IMR-90 (cell line): ENCODE measurements around the gene COLEC12. TPM values are rescaled to one million over a fixed set of nuclear protein-coding genes. Genes with fewer than 3 reads are reported as not detected.
A peak's percentile ranks its signal among the peaks of the same experiment; 100 is the strongest.

Experiments used
- ATAC-seq: fragments of 200-7000 bp; cut with Tn5 transposase; 2 replicates; pipeline ENCODE4 v1.9.1; 2020; ENCODE audit warnings: low read depth, mild to moderate bottlenecking, moderate library complexity
- BruUV-seq: library from RNA; stranded (reverse); fragments of 400-500 nt; replicated peaks from 2 replicates; lab custom pipeline; 2021; lab: Mats Ljungman, UMichigan
- CTCF ChIA-PET: fragments of 300-600 bp; formaldehyde crosslinking; extraction: SDS; loops from one replicate; lab custom pipeline; 2021; ENCODE audit warnings: antibody characterized with exemption; lab: Yijun Ruan, JAX
- POLR2A ChIA-PET: fragments of 300-600 bp; sonication (Branson Sonifier 250); formaldehyde crosslinking; loops from one replicate; lab custom pipeline; 2022; ENCODE audit warnings: antibody characterized with exemption; ENCODE audit not compliant: unreplicated experiment; lab: Charles Lee
- DNase-seq: peaks from one replicate; pipeline ENCODE4 v3.0.0; 2013
- H2AFZ ChIP-seq: replicated peaks from 2 replicates; pipeline ENCODE3; 2013; ENCODE audit warnings: low read length, mild to moderate bottlenecking; ENCODE audit not compliant: poor library complexity
- H2AK5ac ChIP-seq: 2 replicates; pipeline ENCODE4 v1.6.1; 2013; ENCODE audit warnings: low read depth, low read length, inconsistent platforms
- H2AK9ac ChIP-seq: replicated peaks from 2 replicates; pipeline ENCODE3; 2013; ENCODE audit warnings: mild to moderate bottlenecking, low read depth, low read length, moderate library complexity; ENCODE audit not compliant: poor library complexity
- H2BK120ac ChIP-seq: 2 replicates; pipeline ENCODE4 v1.6.1; 2013; ENCODE audit warnings: low read depth, low read length, inconsistent platforms
- H2BK15ac ChIP-seq: 3 replicates; pipeline ENCODE4 v1.6.1; 2013; ENCODE audit warnings: low read depth, low read length, inconsistent platforms
- H2BK20ac ChIP-seq: 2 replicates; pipeline ENCODE4 v1.6.1; 2013; ENCODE audit warnings: low read depth, mild to moderate bottlenecking, inconsistent platforms, low read length, moderate library complexity
- H2BK5ac ChIP-seq: 2 replicates; pipeline ENCODE4 v1.6.1; 2013; ENCODE audit warnings: mild to moderate bottlenecking, low read depth, low read length, inconsistent platforms; ENCODE audit not compliant: poor library complexity, severe bottlenecking
- H3K14ac ChIP-seq: replicated peaks from 2 replicates; pipeline ENCODE4 v1.6.1; 2013; ENCODE audit warnings: low read depth, low read length, inconsistent platforms
- H3K18ac ChIP-seq: 2 replicates; pipeline ENCODE4 v1.6.1; 2013; ENCODE audit warnings: low read depth, low read length, control low read depth
- H3K23ac ChIP-seq: 2 replicates; pipeline ENCODE4 v1.6.1; 2013; ENCODE audit warnings: low read depth, low read length, inconsistent platforms
- H3K27ac ChIP-seq: 2 replicates; pipeline ENCODE4 v1.5.1; 2013; ENCODE audit warnings: mild to moderate bottlenecking, control low read depth, low read length; ENCODE audit not compliant: insufficient read depth
- H3K27me3 ChIP-seq: 2 replicates; pipeline ENCODE4 v1.6.1; 2013; ENCODE audit warnings: low read length; ENCODE audit not compliant: control insufficient read depth, insufficient read depth
- H3K36me3 ChIP-seq: 2 replicates; pipeline ENCODE4 v1.6.1; 2013; ENCODE audit warnings: low read length, mixed read lengths; ENCODE audit not compliant: control insufficient read depth, insufficient read depth
- H3K4ac ChIP-seq: 2 replicates; pipeline ENCODE4 v1.6.1; 2013; ENCODE audit warnings: low read depth, low read length, inconsistent platforms
- H3K4me1 ChIP-seq: 2 replicates; pipeline ENCODE4 v1.6.1; 2013; ENCODE audit warnings: low read length, mixed read lengths; ENCODE audit not compliant: control insufficient read depth, insufficient read depth
- H3K4me2 ChIP-seq: 2 replicates; pipeline ENCODE4 v1.6.1; 2013; ENCODE audit warnings: low read depth, mild to moderate bottlenecking, control low read depth, low read length, moderate library complexity
- H3K4me3 ChIP-seq: 2 replicates; pipeline ENCODE4 v1.5.1; 2013; ENCODE audit warnings: low read depth, mild to moderate bottlenecking, control low read depth, low read length, moderate library complexity; ENCODE audit not compliant: insufficient read depth
- H3K56ac ChIP-seq: 2 replicates; pipeline ENCODE4 v1.6.1; 2013; ENCODE audit warnings: low read length, inconsistent platforms; ENCODE audit not compliant: insufficient read depth; ENCODE audit errors: extremely low read depth
- H3K79me1 ChIP-seq, 2 experiments: 2 replicates each; pipeline ENCODE4 v1.6.1; 2013; ENCODE audit warnings: low read length in 2 of 2, inconsistent platforms in 1 of 2, low read depth in 1 of 2
- H3K9ac ChIP-seq: 2 replicates; pipeline ENCODE4 v1.6.1; 2013; ENCODE audit warnings: low read depth, low read length, control low read depth
- H3K9me1 ChIP-seq: 2 replicates; pipeline ENCODE4 v1.6.1; 2013; ENCODE audit warnings: low read length, inconsistent platforms; ENCODE audit not compliant: insufficient read depth
- H3K9me3 ChIP-seq: 2 replicates; pipeline ENCODE4 v1.6.1; 2013; ENCODE audit warnings: low read length; ENCODE audit not compliant: control insufficient read depth, insufficient read depth
- H4K20me1 ChIP-seq: 2 replicates; pipeline ENCODE4 v1.6.1; 2013; ENCODE audit warnings: low read length, inconsistent platforms; ENCODE audit not compliant: insufficient read depth
- H4K5ac ChIP-seq: 2 replicates; pipeline ENCODE4 v1.6.1; 2013; ENCODE audit warnings: mild to moderate bottlenecking, low read depth, low read length, control low read depth
- H4K8ac ChIP-seq, 2 experiments: 2 replicates each; pipeline ENCODE4 v1.6.1; 2013; ENCODE audit warnings: low read depth in 2 of 2, low read length in 2 of 2, control low read depth in 1 of 2, inconsistent platforms in 1 of 2
- H4K91ac ChIP-seq: 2 replicates; pipeline ENCODE4 v1.6.1; 2013; ENCODE audit warnings: low read depth, low read length, inconsistent platforms; ENCODE audit not compliant: insufficient read depth
- BHLHE40 ChIP-seq: fragments of 150-350 bp; IDR thresholded peaks from 2 replicates; pipeline ENCODE4 v1.6.1; 2016; ENCODE audit warnings: mild to moderate bottlenecking, low read depth, low read length
- CEBPB ChIP-seq: IDR thresholded peaks from 2 replicates; pipeline ENCODE4 v1.6.1; 2012; ENCODE audit warnings: low read depth, low read length, improper control_type of control experiment
- CHD1 ChIP-seq: IDR thresholded peaks from 2 replicates; pipeline ENCODE4 v1.6.1; 2012; ENCODE audit warnings: low read depth, low read length, improper control_type of control experiment
- CTCF ChIP-seq: conservative IDR thresholded peaks from 2 replicates; pipeline ENCODE4 v1.5.1; 2012; ENCODE audit warnings: mild to moderate bottlenecking, low read depth, low read length, improper control_type of control experiment
- FOS ChIP-seq: fragments of 150-350 bp; IDR thresholded peaks from 2 replicates; pipeline ENCODE4 v1.6.1; 2016; ENCODE audit warnings: low read depth, low read length
- MAFK ChIP-seq: IDR thresholded peaks from 2 replicates; pipeline ENCODE4 v1.6.1; 2012; ENCODE audit warnings: low read depth, low read length, improper control_type of control experiment
- MXI1 ChIP-seq: IDR thresholded peaks from 2 replicates; pipeline ENCODE4 v1.6.1; 2012; ENCODE audit warnings: low read depth, mild to moderate bottlenecking, low read length, moderate library complexity, borderline replicate concordance
- NFE2L2 ChIP-seq: fragments of 150-350 bp; IDR thresholded peaks from 2 replicates; pipeline ENCODE4 v1.6.1; 2016; ENCODE audit warnings: low read depth, mild to moderate bottlenecking, low read length
- POLR2A ChIP-seq: IDR thresholded peaks from 2 replicates; pipeline ENCODE4 v1.6.1; 2012; ENCODE audit warnings: mild to moderate bottlenecking, low read depth, low read length
- RAD21 ChIP-seq: IDR thresholded peaks from 2 replicates; pipeline ENCODE4 v1.6.1; 2012; ENCODE audit warnings: low read length, improper control_type of control experiment
- RFX5 ChIP-seq: IDR thresholded peaks from 2 replicates; pipeline ENCODE4 v1.8.0; 2012; ENCODE audit warnings: low read depth, mild to moderate bottlenecking, low read length, moderate library complexity
- USF2 ChIP-seq: fragments of 150-350 bp; IDR thresholded peaks from 2 replicates; pipeline ENCODE4 v1.6.1; 2017; ENCODE audit warnings: mild to moderate bottlenecking, antibody characterized with exemption, low read length, low read depth
- dilution Hi-C: fragments of 300-500 bp; cut with HindIII; formaldehyde crosslinking; loops from one replicate; pipeline ENCODE4 v1.14.3; 2018; ENCODE audit warnings: low sequenced_read_pairs; ENCODE audit not compliant: unreplicated experiment
- in situ Hi-C: fragments of 300-500 bp; cut with MboI; formaldehyde crosslinking; loops from 3 replicates; pipeline ENCODE4 v1.14.3; 2019; ENCODE audit warnings: low sequenced_read_pairs, inconsistent platforms, mixed read lengths
- intact Hi-C: fragments of 100-400 bp; cut with micrococcal nuclease; formaldehyde crosslinking; loops from 2 replicates; pipeline ENCODE4 v1.10.0; 2022
- polyA plus RNA-seq, 3 experiments: library from polyadenylated mRNA; depleted of rRNA; stranded (reverse); fragments of >200 nt; gene quantifications; 2 replicates each; pipeline ENCODE4 v1.2.3, GENCODE V29; 2012; ENCODE audit warnings: low replicate concordance in 1 of 3
- total RNA-seq: library from RNA; depleted of rRNA; stranded (reverse); fragments of >200 nt; gene quantifications from 2 replicates; pipeline ENCODE4 v1.2.3, GENCODE V29; 2012

COLEC12 gene
- total and polyA plus RNA-seq, 2 of the 4 experiments (the other 2 are of a cell fraction), result 1.0 to 2.3 TPM

- TF ChIP-seq CTCF, result no peak
Observed at GRCh38 chr18:525036-525797, 24.7 kb upstream of the COLEC12 start (continued).

GRCh38 chr18:524466-524865 is 24.0 kb upstream of the COLEC12 start:
- H3K4ac ChIP-seq, result no peak overlapping the region
- dilution Hi-C loops (no loop called here), intact Hi-C loops (no loop called here), in situ Hi-C loops (no loop called here)
- H2AK9ac ChIP-seq, result no peak overlapping the region
- H4K91ac ChIP-seq, result no peak overlapping the region
- H2AK5ac ChIP-seq, result no peak overlapping the region
- no peaks in the 10 kb centered on the region for H4K20me1 ChIP-seq
- H3K56ac ChIP-seq, result no peak overlapping the region
- no peak overlapping the region for H3K27ac ChIP-seq
- peaks cover 1% of the 10 kb centered on the region; the same call in 1 of the 2 replicates for H3K27me3 ChIP-seq
- no peak overlapping the region for H2BK20ac ChIP-seq
- peak overlapping the region; percentile 72; the same call in 1 of the 2 replicates for H3K4me2 ChIP-seq
- no peak overlapping the region for H4K5ac ChIP-seq
- H2AFZ ChIP-seq, result no peak overlapping the region
- H2BK5ac ChIP-seq, result no peak overlapping the region
- no peak overlapping the region; the same call in 1 of the 2 replicates for H3K9ac ChIP-seq
- H3K9me3 ChIP-seq, result no peaks in the 10 kb centered on the region
- no peaks in the 10 kb centered on the region for H3K79me1 ChIP-seq
- no peak overlapping the region for H2BK120ac ChIP-seq
- no peak overlapping the region for H2BK15ac ChIP-seq
- POLR2A ChIA-PET, result no interaction called here
- no peak overlapping the region for H3K14ac ChIP-seq
- DNase-seq (peak; percentile 78), ATAC-seq (peak; percentile 56)
- H3K4me1 ChIP-seq, result peaks cover 8% of the 10 kb centered on the region
- CTCF ChIA-PET, result interaction anchor here (0.6 to 0.8 kb wide), 2 partner anchors 28 to 160 kb away, joined by 3 read pairs; no protein-coding TSS in a partner anchor
- H3K36me3 ChIP-seq, result no peaks in the 10 kb centered on the region
- H4K8ac ChIP-seq, result no peak overlapping the region
- H3K18ac ChIP-seq, result no peak overlapping the region; the same call in 1 of the 2 replicates
- no peak overlapping the region for H3K23ac ChIP-seq
- no TSS peak for BruUV-seq
- peaks cover 6% of the 10 kb centered on the region; the same call in 1 of the 2 replicates for H3K9me1 ChIP-seq
- no peak overlapping the region for H3K4me3 ChIP-seq
- no peak for TF ChIP-seq NFE2L2
- TF ChIP-seq USF2, result no peak
- TF ChIP-seq POLR2A, result no peak
- TF ChIP-seq FOS, result no peak
- no peak for TF ChIP-seq CEBPB
- no peak for TF ChIP-seq BHLHE40
- no peak for TF ChIP-seq MAFK
- no peak for TF ChIP-seq CTCF
- no peak for TF ChIP-seq MXI1
- TF ChIP-seq RFX5, result no peak
- no peak for TF ChIP-seq CHD1
- no peak for TF ChIP-seq RAD21
